GM10248 (cell line): Measurements from ENCODE around the gene NLRP14.

Experiments used
- CTCF ChIA-PET: fragments of 300-600 bp; sonication (Branson Sonifier 250); formaldehyde crosslinking; extraction: SDS; loops from one replicate; lab custom pipeline; 2021; ENCODE audit warnings: antibody characterized with exemption; lab: Yijun Ruan, JAX
- POLR2A ChIA-PET: fragments of 350-650 bp; sonication (Branson Sonifier 250); formaldehyde crosslinking; extraction: SDS; loops from one replicate; lab custom pipeline; 2020; ENCODE audit warnings: antibody characterized with exemption; lab: Yijun Ruan, JAX
- DNase-seq: peaks from one replicate; pipeline ENCODE4 v3.0.0; 2012; ENCODE audit errors: extremely low spot score
- CTCF ChIP-seq: IDR thresholded peaks from 2 replicates; pipeline ENCODE4 v1.5.1; 2012; ENCODE audit warnings: mild to moderate bottlenecking, low read depth; ENCODE audit errors: extremely low read depth, missing control alignments, control extremely low read depth

NLRP14 gene

GRCh38 chr11:7020183-7020917, at the start of gene NLRP14, which contains the start of gene ZNF214:
NLRP14 (plus strand) TSS chr11:7020479; CDS start chr11:7038587, 18,108 bp downstream.
ZNF214 (minus strand) TSS chr11:7020346; CDS start chr11:7002835, 17,511 bp downstream.
- CTCF ChIA-PET: interaction anchor here (1.2 to 3.4 kb wide), 3 partner anchors 10 to 208 kb away, joined by 3 to 10 read pairs (median 6); no protein-coding TSS in a partner anchor
- POLR2A ChIA-PET: no interaction called here
- DNase-seq: peak; percentile 63

DNA sequence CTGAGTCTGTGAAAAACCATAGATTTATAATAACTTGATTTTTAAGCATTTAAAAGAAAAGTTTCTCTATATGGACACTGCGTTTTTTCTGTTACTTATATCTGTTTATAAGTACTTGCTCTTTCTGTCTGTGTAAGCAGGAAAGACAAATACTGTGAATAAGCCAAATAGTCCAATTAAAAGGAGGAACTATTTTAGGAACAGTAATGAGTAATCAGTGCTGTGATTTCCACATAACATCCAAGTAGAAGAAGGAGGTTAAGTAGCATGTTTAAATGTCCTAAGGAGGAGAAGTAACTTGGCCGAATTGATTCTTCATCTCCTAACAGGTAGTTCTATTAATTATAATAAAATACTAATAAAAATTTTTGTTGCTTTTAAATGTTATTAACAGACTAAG, 40.9 kb upstream of the NLRP14 start:
- ChIA-PET POLR2A (no interaction called here), CTCF (interaction anchor here (0.9 to 1.9 kb wide), 4 partner anchors 11 to 167 kb away, joined by 3 to 4 read pairs (median 3); partner anchors contain the start of genes NLRP14 and ZNF214)
- no peak for DNase-seq
- TF ChIP-seq CTCF: no peak

More at GRCh38 chr11:7020183-7020917, at the start of gene NLRP14, which contains the start of gene ZNF214:
- no peak for TF ChIP-seq CTCF

GRCh38 chr11:6986487-6986886, 33.8 kb upstream of the NLRP14 start:
- ChIA-PET CTCF (no interaction called here), POLR2A (no interaction called here)

GRCh38 chr11:6988506-6988905, 31.8 kb upstream of the NLRP14 start:
- ChIA-PET POLR2A (no interaction called here), CTCF (interaction anchor here (1.4 to 2.2 kb wide), 3 partner anchors 12 to 19 kb away, joined by 3 to 6 read pairs (median 3); no protein-coding TSS in a partner anchor)
- no peak for TF ChIP-seq CTCF
- no peak for DNase-seq

More at GRCh38 chr11:6986487-6986886, 33.8 kb upstream of the NLRP14 start:
- no peak for TF ChIP-seq CTCF
- no peak for DNase-seq

DNA sequence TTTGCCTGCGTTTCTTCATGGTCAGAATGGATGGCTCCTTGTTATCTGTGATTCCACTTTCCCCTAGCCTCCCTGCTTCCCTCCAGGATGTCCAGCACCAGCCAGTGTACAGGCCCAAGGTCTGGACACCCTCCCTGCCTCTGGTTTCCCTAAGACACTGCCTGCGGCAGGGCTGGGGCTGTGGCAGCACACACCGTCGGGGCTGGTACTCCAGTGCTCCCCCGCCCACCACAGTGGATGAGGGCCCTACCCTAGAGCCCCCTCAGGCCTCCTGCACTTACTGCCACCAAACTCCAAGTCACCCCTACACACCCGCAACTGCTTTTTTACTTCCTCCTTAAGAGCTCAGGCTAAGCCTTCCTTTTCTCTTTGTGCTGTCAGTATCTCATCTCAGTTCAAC, 29.1 kb upstream of the NLRP14 start:
- POLR2A ChIA-PET: no interaction called here
- CTCF ChIA-PET: interaction anchor here (1.3 kb wide), 1 partner anchor 20 kb away, joined by 4 read pairs; no protein-coding TSS in a partner anchor
- TF ChIP-seq CTCF: no peak
- no peak for DNase-seq

GRCh38 chr11:6992026-6992425, 28.3 kb upstream of the NLRP14 start:
- TF ChIP-seq CTCF: no peak
- CTCF ChIA-PET: interaction anchor here (1.1 to 1.4 kb wide), 2 partner anchors 8 to 49 kb away, joined by 3 to 4 read pairs; no protein-coding TSS in a partner anchor
- DNase-seq: no peak
- POLR2A ChIA-PET: no interaction called here
